HG03025 (cell line): ENCODE measurements around the gene PRR29.
"Not testable (repeated sequence)": the region's sequence is repeated elsewhere in the genome, so short reads cannot be mapped to it uniquely, and the experiment has no call there.

Experiments
- ATAC-seq: cut with Tn5 transposase; IDR thresholded peaks from one replicate; pipeline ENCODE4 v1.9.1; 2021; ENCODE audit warnings: mild to moderate bottlenecking, moderate library complexity; ENCODE audit not compliant: unreplicated experiment, low FRiP score

The PRR29 gene

DNA sequence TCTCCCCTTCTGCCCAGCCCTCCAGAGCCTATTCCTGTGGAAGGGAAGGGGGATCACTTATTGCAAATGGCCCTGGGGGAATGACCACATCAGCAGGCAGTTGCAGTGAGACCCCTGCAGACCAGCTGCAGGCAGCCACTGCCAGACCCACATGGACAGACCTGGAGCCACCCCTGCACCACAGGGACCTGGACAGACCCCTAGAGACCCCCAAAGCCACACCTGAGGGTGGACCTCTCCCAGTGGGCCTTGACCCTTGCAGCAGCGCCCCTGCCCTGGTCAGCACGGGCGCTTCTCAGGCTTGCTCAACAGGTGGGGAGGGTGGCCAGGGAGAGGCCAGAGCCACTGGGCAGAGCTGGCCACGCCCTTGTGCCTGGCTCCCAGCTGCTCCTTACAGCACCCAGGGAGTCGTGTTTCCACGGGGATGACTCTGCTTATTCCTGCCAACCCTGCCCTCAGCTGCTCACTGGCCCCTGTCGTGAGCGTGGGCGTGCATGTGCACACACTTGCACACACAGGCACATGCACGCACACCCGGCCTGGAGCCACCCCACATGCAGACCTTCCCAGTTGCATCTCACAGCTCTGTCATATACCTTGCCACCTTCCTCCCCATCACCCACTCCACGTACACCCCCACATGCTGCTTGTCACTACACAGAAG is 24.1 kb upstream of the PRR29 start:
- no peak for ATAC-seq

- no peak for ATAC-seq
Measured at GRCh38 chr17:63974594-63975192, 23.5 kb upstream of the PRR29 start.

DNA sequence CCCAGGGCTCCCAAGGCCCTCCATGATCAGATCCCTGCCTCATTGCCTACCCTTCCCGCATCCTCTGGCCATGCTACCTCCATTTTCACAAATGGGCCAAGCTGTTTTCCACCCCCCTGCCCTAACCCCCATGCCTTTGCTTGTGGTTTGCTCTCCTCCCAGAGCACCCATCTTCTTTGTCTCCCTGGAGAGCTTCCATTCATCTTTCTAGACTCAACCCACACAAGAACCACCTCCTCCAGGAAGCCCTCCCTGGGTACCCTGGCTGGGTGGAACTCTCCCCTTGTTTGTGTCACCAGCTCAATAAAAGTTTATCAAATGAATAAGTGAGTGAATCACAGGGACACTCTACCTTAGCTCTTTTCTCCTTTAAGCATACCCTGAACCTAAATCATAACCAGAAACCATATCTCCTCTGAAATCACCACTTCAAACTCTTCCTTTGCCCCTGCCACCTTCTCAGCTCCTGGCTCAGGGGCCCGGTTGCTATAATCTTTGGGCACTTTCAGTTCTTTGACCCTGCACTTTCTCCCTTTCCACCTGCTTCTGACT is 22.5 kb upstream of the PRR29 start:
- ATAC-seq: no peak

DNA sequence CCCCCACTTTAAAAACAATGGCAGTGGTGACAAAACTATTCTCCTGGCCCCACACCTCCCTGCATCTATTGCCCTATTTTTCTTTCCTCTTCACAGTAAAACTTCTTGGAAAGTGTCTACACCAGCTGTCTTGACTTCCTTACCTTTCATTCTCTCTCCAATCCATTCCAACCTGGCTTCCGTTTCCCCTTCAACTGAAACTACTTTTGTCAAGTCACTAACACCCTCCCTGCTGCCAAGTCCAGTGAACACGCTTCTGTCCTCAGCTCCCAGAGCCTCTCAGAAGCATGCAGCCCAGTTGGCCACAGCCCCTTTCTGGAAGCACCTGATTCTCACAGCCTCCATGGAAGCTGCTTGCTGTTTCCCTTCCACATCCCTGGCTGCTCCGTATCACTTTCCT is 21.4 kb upstream of the PRR29 start:
- ATAC-seq: no peak

DNA sequence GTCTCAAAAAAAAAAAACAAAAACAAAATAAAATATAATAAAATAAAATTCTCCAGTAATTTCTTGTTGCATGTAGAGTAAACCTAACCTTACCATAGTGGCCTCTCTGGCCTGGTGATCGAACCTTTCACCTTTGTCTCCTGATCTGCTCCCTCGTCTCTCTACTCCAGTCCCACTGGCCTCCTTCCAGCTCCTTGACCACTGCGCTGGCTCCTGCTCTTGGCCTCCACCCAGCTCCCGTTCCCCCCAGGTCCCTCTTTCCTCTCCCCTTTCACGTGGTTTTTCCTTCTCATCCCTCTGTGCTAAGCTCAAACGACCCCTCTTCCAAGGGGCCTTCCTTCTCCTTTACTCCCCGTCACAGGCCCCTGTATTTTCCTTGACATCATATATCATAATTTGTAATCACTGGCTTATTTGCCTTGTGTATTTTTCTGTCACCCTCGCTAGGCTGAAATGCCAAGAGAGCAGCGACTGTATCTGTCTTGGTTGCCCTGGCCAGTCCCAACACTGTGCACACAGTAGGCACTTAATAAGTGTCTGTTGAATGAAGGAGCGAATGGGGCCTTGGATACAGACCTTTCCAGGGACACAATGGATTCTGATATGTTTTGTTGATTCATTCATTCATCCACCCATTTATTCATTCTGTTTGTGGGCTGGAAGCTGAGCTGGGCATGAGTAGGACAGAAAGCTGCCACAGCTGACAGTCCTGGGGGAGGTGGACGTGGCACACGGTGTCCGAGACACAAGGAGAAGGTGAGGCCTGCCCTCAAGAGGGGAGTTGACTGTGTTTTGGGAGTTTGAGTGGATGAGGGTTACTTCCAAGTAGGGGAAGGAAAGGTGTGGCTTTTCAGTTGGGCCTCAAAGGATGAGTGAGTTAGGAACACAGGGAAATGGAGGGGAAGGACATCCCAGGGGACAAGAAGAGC is 19.6 kb upstream of the PRR29 start:
- ATAC-seq: no peak

- ATAC-seq: not testable (repeated sequence)
Measured at GRCh38 chr17:63982641-63983040, 15.5 kb upstream of the PRR29 start.

DNA sequence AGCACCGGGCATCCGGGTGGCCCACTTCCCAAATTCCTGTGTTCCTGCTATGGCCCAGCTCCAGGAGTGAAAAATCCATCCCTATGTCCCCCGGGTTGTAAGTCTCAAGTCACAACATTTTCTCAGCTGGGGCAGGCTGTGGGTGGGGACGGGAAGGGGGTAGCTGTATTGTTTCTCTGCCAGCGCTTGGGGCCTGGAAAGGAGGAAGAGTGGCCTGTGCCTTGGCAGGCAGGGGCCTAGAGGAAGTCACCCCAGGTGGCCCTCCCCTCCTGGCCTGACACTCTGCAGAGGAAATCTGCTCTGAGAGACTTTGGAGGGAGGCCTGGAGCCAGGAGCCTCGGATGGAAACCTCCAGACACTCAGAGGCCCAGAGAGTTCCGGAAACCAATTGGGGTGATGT is 14.8 kb upstream of the PRR29 start:
- no peak for ATAC-seq

DNA sequence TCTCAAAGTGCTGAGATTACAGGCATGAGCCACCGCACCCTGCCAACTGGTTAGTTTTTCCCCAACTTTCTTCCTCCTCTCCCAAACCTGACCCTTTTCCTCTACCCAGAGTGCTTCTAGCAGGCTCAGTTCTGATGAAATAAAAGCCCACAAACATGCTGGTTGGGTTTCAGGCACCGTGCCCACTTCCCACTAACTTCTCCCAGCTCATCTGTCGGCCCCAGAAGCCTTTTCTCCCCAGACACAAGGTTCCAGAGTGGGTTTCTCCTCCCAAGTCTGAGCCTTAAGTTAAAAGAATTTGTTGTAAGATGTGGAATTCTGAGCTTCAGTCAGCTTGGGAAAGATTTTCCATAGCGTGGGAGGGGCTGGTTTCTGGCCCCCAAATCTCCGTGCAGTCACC is 13.9 kb upstream of the PRR29 start:
- ATAC-seq: no peak

DNA sequence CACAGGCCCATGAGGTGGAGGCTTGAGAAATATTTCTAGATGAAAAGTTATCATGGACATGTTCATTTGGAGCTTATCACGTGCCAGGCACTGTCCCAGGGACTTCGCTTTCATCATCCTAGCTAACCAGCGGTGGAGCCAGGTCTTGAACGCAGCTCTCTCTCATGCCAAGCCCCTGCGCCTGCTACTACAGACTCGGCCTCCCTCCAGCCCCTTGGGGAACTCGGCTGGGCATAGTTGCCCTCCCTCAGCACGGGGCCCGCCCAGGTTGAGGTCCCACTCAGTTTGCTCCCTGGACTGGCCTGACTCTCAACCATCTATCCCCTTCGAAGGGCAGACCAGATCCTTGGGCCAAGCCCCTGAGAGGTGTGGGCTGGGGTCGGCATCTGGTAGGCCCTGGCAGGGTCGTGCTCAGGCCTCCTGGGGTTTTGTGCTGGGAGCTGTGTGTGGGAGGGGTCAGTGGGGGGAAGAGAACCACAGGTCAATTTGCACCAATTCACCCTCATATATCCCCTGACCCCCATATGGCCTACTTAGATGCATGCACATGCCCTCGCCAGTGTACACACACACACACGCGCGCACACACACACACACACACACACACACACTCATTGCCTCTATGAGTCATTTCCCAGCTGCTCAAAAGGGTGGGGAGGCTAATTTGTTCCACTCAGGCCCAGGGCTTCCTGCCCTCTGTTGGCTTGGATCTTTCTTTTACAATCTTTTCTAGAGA is 13.3 kb upstream of the PRR29 start:
- ATAC-seq: no peak

- no peak for ATAC-seq
Measured at GRCh38 chr17:63985387-63986140, 12.6 kb upstream of the PRR29 start.

GRCh38 chr17:63986821-63987220 is 11.3 kb upstream of the PRR29 start:
- no peak for ATAC-seq

GRCh38 chr17:63987221-63988126 is 10.7 kb upstream of the PRR29 start:
- ATAC-seq: no peak

GRCh38 chr17:63988127-63988478 is 10.0 kb upstream of the PRR29 start:
- no peak for ATAC-seq

GRCh38 chr17:63988741-63989621 is 9.2 kb upstream of the PRR29 start:
- no peak for ATAC-seq

DNA sequence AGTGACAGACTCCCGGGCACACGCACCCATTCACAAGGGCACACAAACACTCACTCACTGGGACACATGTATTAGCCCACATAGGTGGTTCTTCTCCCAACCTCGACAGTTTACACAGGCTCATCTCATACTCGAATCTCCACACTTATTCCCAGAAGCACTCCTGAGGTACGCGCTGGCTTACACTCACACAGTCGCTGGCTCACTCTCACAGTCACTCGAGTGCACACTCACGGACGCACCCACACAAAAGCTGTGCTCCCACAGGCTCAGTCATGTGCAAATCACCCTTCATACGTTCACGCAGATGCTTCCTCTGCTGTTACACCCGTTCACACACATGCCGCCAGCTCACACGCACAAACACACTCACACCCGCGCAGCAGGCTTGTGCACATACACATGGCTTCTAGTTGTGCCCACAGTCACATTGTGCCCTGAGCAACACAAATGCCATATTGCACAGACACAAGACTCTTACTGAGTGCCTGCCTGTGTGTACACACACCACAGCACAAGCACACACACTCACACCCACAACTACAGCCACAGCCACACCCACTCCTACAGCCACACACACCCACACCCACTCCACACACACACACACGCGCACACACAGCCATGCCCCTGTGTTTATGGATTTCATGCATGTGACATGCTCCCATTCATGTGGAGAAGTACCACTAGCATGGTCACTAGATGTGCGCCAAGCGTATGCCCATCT is 8.4 kb upstream of the PRR29 start:
- no peak for ATAC-seq

- no peak for ATAC-seq
Measured at GRCh38 chr17:63991611-63992010, 6.5 kb upstream of the PRR29 start.

- ATAC-seq: no peak
Measured at GRCh38 chr17:63993368-63993985, 4.7 kb upstream of the PRR29 start.
